HG02588 (cell line): Measurements from ENCODE around the gene DELE1.
"Not testable (repeated sequence)": the region's sequence is repeated elsewhere in the genome, so short reads cannot be mapped to it uniquely, and the experiment has no call there.

Experiments
- ATAC-seq: cut with Tn5 transposase; IDR thresholded peaks from one replicate; pipeline ENCODE4 v1.9.1; 2021; ENCODE audit warnings: mild to moderate bottlenecking, moderate library complexity; ENCODE audit not compliant: unreplicated experiment

The DELE1 gene

DNA sequence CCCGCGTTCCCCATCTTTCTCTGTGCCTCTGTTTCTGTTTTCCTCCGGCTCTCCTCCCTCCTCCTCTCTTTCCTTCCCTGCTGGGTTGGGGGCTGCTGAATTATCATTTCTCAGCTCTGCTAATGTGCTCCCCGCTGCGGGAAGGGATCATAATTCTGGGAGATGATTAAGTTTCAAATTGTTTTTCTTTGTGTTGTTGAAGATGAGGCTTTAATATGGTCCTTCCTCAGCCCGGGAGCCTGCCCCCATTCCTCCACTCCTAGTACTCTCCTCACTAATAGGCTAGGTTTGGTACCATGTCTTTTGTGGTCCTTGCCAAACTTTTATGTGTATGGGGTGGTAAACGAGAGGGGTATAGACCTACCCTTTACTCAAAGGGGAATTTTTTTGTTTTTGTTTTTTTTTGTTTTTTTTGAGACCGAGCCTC is 39.8 kb upstream of the DELE1 start:
- no peak for ATAC-seq

DNA sequence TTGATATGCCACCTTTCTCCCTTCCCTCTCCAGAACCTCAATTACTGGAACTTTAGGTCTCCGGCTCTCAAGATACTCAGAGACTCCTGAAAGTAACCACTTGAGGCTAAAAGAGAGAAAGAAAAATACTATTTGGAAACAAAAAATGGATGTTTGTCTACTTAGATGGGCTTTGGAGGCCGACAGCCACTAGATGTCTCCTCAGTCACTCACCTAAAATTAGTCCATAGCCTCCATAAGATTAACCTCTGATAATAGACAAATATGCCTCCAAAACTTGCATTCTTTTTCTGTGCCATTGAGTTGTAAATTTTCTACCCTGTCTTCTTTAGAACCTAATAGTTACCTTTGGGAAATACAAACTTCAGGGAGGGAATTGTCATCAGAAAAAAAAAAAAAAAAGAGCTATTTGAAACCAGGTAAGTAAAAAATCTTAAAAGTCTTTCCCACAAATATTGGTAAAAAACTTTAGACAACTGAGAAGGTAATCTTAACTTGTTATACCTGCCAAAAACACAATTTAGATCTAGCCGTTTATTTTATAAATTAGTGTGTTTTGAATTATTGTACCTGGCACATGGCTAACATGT is 34.3 kb upstream of the DELE1 start:
- no peak for ATAC-seq

DNA sequence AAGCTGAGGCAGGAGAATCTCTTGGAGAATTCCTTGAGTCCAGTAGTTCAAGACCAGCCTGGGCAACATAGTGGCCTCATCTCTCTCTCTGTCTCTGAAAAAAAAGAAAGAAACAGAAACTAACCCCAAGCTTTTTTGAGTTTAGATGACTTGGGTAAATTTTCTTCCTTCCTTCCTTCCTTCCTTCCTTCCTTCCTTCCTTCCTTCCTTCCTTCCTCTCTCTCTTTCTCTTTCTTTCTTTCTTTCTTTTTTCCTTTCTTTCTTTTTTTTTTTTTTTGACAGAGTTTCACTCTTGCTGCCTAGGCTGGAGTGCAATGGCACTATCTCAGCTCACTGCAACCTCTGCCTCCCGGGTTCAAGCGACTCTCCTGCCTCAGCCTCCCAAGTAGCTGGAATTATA is 33.2 kb upstream of the DELE1 start:
- ATAC-seq: not testable (repeated sequence)

GRCh38 chr5:141897425-141897824 is 26.2 kb upstream of the DELE1 start:
- ATAC-seq: no peak

DNA sequence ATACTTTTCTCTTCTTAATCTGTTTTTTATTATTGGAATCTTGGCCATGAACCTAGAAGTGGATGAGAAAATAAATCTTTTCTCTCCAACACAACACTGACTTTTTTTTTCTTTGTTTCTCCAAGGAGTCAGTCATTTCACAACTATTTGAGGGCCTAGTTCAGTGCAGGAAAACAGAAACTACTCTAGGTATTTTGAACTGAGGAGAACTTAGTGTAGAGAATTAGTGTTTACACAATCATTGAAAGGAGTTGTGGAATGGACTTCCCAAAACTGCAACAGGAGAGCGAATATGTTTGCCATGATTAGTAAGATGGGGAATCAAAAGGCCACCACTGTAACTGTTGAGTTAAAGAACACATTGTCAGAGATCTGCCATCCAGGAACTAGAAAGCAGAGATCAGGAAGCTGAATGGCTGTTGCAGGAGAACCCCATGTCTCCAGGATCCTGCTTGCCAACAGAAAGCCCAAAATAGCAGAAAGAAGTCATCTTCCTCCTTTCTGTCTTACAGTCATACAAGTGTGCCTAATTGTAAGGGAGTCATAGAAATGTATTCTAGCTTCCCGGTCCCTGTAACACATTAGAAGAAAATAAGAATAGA is 25.1 kb upstream of the DELE1 start:
- no peak for ATAC-seq

GRCh38 chr5:141902015-141902814 is 21.5 kb upstream of the DELE1 start:
- no peak for ATAC-seq

DNA sequence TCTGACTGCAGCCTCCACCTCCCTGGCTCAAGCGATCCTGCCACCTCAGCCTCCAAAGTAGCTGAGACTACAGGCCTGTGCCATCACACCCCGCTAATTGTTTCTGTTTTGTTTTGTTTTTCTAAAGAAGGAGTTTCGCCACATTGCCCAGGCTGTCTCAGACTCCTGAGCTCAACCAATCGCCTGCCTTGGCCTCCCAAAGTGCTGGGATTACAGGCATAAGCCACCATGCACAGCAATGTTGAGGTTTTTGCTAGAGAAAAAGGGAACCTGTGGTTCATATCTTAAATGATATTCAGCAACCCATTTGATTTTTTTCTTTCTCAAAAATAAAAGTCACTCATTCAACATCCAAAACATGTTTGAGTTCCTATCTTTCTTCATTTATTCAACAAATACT is 20.4 kb upstream of the DELE1 start:
- no peak for ATAC-seq

DNA sequence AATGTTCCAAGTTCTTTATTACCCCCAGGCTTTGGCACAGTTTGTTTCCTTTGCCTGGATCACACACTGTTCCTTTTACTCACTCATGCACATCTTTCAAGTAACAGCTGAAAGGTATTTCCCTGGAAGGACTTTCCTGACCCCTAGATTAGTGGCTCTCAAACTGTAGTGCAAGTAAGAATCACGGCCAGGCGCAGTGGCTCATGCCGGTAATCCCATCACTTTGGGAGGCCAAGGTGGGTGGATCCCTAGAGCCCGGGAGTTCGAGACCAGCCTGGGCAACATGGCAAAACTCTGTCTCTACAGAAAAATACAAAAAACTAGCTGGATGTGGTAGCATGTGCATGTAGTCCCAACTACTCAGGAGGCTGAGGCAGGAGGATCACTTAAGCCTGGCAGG is 19.1 kb upstream of the DELE1 start:
- no peak for ATAC-seq

DNA sequence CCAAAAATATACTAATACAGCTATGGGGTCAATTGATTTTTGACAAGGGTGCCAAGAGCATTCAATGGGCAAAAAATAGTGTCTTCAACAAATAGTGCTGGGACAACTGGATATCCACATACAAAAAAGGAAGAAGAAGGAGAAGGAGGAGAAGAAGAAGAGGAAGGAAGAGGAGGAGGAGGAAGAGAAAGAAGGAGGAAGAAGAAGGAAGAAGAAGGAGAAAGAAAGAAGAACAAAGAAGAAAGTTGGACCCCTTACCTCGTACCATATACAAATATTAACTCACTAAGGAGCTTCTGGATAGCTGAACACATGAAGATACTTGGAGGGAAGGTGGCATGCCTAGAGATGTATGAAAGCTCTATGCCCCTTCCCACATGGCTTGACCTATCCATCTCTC is 17.2 kb upstream of the DELE1 start:
- no peak for ATAC-seq

GRCh38 chr5:141906972-141907371 is 16.7 kb upstream of the DELE1 start:
- ATAC-seq: no peak

GRCh38 chr5:141908796-141909195 is 14.9 kb upstream of the DELE1 start:
- ATAC-seq: no peak

- ATAC-seq: no peak
Measured at GRCh38 chr5:141909212-141909611, 14.5 kb upstream of the DELE1 start.

- ATAC-seq: no peak
Measured at GRCh38 chr5:141910271-141910673, 13.4 kb upstream of the DELE1 start.

DNA sequence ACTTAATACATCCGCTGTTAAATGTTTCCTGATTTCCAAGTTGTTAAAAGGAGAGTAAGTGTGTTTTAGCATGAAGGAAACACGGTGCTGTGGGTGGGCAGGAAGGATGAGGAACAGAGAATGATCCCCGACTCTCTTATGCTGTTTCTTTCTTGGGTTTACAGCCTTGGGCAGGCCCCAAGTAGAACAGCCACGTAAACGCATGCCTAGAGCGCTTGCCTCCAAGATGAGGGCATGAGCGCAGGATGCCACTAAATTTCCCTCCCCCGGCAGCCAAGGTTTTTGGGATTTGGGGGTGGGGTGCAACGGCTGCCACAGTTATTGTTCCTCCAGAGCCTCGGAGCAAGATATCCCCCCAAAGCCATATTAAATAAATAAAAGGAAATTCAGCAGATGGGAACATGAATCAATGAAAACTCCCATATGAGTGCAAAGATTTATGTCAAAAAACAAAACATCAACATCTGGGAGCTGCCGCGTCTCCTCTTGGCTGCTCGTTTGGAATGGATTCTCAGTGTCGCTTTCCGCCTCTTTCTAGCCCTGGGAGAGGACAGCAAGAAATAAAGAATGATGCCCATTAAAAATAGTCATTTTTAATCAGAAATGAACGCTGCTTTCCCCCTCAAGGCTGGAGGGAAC is 10.0 kb upstream of the DELE1 start:
- no peak for ATAC-seq

- peak; percentile 76 for ATAC-seq
Measured at GRCh38 chr5:141914199-141914743, 9.4 kb upstream of the DELE1 start.

DNA sequence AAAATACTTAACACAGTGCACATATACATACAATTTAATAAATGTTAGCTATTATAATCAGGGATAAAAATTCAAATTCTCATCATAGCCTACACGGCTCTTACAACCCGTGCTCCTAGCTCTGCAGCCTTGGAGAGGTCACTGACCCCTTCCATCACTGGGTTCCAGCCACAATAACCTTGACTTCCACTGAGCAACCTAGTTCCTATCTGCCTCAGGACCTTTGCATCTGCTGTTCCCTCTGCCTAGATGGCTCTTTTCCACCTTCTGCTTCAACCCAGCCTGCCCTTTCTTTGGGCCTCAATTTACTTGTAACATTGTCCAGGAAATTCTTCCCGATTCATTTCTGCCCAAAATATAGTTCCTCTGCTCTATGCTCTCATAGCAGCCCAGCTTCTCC is 8.9 kb upstream of the DELE1 start:
- no peak for ATAC-seq

DNA sequence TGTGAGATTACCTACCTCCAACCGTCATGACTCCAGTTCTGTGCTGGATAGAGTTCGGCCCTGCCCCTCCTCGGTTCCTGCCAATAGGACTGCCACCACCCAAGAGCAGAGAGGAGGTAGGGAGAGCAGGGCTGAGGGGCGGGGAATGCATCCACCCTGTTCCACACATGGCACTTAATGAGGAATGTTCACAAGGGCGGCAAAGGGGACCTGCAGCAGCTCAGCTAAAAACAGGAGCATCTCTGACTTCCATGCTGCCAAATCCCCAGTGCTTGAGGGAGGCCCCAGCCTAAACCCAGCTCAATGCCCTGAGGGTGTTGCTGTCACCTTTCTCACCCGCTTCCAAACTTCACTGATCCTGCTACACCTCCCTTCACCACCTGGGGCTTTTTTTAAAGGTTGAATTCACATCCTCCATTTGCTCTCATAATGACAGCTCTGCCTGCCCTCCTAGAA is 7.8 kb upstream of the DELE1 start:
- ATAC-seq: no peak

DNA sequence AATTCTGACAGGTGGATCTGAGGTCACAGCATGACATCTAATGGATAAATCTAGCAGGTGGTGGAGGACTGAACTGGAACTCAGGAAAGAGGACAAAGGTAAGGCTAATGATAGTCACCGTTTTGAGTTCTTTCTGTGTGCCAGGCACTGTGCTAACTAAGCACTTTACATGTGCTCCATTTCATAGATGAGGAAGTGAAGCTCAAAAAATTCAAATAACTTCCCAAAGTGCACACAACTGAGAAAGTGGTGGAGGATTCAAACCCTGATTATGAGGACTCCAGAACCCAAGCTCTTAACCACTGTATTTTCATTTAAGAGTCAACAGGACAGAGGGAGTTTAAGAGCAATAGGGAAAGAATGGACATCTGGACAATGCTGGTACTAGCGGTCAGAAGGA is 7.1 kb upstream of the DELE1 start:
- no peak for ATAC-seq

DNA sequence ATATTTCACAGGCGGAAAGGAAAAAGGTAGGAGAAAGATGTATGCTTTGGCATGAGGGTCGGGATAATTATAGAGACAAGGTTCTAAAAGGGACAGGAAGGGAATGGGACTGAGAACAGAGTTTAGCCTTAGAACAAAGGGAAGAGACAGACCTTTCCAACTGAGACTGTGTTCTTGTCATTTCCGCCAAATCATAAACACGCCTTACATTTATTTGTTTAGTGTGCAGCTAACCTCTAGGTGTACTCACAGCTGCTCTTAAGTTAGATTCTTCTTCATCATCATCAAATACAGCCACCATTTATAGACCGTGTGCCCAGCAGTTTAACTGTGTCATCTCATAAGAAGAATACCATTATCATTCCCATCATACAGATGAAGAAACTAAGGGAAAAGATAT is 5.9 kb upstream of the DELE1 start:
- no peak for ATAC-seq

DNA sequence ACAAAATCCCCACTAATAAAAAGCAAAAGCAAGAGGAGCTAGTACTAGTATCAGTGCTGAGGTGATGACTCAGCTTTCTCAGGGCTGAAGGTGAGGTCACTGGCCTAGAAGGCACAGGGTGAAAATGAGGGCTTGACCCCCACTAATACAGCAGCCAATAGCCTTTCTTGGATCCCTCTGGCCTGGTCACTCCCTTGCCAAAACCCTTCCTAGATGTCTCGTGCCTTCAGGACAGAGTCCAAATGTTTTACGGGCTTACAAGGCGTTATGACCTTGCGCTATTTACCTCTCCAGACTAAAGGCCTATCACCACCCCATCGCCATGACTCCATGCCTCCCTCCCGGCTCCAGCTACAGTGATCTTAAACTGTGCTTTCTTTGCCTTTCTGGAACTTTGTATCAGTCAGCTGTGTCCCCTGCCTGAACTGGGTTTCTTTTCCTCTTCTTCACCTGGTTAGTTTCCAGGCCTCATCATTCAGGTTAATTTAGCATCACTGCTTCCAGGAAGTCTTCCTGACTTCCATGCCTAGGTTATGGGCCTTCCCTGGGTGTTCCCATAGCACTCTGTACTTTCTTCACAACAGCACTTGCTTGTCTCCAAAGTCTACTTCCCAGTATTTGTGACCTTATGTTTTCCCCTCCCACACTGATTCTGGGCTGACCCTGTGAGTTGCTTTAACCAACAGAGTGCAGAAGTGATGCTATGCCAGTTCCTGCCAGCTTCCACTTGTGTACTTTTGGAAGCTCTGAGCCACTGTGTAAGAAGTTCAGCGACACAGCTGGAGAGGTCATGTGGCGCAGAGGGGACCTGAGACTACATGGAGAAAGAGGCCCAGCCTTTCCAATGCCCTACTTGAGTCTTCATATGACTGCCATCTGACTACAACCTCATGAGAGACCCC is 4.2 kb upstream of the DELE1 start:
- ATAC-seq: no peak
